ENCODE results near the gene PCIF1.
A peak's percentile ranks its signal among the peaks of the same experiment; 100 is the strongest.

PCIF1 gene

DNA sequence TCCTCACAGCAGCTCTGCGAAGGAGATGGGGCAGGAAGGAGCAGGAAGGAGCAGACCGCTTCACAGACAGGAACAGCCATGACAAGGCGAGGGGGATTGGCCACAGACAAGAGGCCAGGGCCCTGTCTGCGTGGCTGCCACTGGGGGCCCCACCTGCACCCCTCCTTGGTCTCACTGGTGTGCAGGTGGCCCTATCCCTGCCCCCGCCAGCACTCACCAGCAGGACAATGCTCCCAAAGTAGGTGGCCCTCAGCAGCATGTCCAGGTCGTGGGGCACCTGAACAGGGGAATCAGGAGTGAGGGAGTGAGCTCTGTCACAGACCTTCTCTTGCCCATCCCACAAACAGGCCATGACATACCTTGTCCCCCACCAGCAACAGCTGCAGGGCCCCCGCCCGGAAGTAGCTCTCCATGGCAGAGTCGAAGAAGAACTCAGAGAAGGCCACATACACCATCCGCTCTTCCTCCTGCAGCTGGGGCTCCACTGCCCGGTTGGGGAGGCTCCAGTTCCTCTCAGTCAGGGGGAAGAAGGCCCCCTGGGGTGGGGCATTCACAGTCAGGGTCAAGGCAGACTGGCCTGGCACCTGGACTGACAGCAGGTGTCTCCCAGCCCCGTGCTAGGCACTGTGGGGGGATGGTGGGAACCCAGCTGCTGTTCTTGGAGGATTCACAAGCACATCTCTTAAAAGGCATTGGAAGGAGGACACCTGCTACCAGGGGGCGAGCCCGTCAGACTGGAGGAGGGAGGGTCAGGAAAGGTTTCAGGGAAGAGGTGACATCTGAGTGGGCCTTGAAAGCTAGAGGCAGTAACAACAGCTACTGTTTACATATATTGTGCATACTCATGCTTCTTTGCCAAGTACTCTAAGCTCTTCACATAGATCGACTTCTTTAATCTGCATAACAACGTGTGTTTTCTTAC lies 29.6 kb upstream of the PCIF1 start:
- DNase-seq (ENCODE audit: low read depth): peak; percentile 44

GRCh38 chr20:45905505-45906079 lies 28.9 kb upstream of the PCIF1 start:
- DNase-seq (ENCODE audit: low read depth): peak; percentile 100

DNA sequence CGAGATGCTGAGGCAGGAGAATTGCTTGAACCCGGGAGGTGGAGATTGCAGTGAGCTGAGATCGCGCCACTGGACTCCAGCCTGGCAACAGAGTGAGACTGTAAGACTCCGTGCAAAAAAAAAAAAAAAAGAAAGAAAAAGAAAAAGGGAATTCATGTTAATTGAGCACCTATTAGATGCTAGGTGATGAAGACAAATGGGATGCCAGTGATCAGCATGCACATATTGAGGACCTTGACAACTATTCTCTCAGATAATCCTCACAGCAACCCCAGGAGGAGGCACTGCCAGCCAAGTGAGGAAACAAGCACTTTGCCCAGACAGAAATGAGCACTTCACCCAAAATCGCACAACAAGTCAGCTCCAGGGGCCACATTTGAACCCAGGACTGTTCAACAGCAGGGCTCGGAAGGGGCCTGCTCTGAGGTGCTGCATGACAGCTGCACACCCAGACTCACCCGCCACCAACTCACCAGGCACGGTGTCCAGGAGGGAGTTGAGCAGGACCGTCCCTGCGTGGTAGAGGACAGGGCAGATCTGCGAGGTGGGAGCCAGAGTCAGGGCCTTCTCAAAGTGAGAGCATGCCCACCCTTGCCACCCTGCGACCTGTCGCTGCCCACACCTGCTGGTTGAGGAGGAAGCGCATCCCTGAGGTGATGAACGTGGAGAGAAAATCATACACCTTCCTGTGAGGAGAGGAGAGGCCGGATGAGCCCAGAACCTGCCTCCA lies 27.1 kb upstream of the PCIF1 start:
- DNase-seq (ENCODE audit: low read depth): no peak

DNA sequence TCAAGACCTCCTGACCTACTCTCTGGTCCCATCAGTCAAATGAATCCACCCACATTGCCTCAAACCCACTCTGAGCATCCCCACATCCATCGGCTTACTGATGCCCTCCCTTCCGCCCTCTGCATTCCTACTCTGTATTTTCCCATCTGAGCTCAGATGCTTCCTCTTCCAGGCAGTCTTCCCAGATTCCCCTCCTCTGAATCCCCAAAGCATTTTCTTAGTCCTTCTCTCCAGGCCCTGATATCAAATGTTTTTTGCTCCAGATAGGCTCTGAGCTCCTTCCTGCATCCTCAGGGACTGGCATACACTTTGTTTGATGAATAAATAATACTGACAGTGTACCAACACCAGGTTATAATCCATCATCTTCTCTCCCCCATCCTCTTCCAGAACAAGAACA lies 26.4 kb upstream of the PCIF1 start:
- DNase-seq (ENCODE audit: low read depth): no peak

GRCh38 chr20:45909336-45909808 lies 25.1 kb upstream of the PCIF1 start:
- DNase-seq (ENCODE audit: low read depth): no peak

DNA sequence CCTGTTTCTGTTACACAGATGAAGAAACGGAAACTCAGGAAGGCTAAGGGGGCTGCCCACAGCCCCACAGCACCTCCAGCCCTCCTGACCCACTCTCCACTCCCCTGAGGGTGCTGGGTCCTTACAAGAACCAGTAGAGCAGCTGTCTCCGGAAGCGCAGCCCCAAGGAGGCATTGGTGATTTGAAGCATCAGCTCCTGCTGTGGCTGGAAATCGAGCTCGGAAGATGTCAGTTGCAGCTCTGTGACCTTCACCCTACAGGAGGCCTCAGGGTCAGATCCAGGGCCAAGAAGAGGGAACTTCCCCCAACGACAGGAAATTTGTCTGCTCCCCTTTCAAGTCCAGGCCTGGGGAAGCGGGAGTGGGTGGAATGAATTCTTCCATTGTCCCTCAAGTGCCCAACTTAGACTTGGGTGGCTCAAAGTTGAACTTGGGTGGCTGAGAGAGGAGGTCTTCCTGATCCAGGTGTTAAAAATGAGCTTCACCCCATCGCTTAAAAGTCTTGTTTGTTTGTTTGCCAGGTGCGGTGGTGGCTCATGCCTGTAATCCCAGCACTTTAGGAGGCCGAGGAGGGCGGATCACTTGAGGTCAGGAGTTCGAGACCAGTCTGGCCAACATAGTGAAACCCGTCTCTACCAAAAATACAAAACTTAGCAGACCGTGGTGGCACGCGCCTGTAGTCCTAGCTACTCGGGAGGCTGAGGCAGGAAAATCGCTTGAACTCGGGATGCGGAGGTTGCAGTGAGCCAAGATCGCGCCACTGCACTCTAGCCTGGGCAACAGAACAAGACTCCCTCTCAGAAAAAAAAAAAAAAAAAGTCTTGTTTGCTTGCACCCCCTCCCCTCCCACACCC lies 24.4 kb upstream of the PCIF1 start:
- no peak for DNase-seq (ENCODE audit: low read depth)

- peak; percentile 100 for DNase-seq (ENCODE audit: low read depth)
Observed at GRCh38 chr20:45910670-45911485, 23.6 kb upstream of the PCIF1 start.

- DNase-seq (ENCODE audit: low read depth): peak; percentile 63
Observed at GRCh38 chr20:45911486-45912343, 22.8 kb upstream of the PCIF1 start, which contains the start of gene PLTP. Gene PLTP, minus strand, starts transcription at chr20:45912155. Its CDS starts 703 bp downstream, at chr20:45911452.

- DNase-seq (ENCODE audit: low read depth): no peak
Observed at GRCh38 chr20:45912344-45912682, 22.2 kb upstream of the PCIF1 start.

DNA sequence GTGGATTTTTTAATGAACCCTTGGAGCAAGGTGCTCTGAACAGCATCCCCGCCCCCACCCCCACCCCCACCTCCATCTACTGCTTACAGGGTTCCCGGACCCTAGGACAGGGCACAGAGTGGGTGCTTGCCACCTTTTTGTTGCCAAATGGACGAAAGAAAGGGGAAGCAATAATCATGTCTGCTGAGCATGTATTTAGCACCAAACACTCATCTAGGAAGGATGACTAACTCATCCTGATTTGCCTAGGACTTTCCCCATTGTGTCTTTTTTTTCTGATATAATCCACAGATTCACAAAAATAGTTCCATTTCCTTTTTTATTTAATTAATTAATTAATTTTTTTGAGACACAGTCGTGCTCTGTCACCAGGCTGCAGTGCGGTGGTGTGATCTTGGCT lies 21.4 kb upstream of the PCIF1 start:
- peak; percentile 54 for DNase-seq (ENCODE audit: low read depth)

DNA sequence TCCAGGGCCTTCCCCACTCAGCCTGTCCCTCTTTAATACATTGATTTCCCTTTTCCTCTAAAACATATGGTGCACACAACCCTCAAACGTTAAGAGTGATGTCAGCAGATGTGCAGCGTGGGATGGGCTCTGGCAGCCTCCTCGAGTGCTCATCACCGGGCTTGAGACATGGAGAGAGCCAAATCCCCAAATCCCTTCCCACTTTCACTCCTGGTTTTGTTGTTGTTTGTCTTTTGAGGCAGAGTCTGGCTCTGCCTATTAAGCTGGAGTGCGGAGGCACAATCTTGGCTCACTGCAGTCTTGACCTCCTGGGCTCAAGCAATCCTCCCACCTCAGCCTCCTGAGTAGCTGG lies 16.7 kb upstream of the PCIF1 start:
- no peak for DNase-seq (ENCODE audit: low read depth)

GRCh38 chr20:45918182-45918737 lies 16.2 kb upstream of the PCIF1 start:
- no peak for DNase-seq (ENCODE audit: low read depth)

- DNase-seq (ENCODE audit: low read depth): no peak
Observed at GRCh38 chr20:45918779-45919537, 15.5 kb upstream of the PCIF1 start.

DNA sequence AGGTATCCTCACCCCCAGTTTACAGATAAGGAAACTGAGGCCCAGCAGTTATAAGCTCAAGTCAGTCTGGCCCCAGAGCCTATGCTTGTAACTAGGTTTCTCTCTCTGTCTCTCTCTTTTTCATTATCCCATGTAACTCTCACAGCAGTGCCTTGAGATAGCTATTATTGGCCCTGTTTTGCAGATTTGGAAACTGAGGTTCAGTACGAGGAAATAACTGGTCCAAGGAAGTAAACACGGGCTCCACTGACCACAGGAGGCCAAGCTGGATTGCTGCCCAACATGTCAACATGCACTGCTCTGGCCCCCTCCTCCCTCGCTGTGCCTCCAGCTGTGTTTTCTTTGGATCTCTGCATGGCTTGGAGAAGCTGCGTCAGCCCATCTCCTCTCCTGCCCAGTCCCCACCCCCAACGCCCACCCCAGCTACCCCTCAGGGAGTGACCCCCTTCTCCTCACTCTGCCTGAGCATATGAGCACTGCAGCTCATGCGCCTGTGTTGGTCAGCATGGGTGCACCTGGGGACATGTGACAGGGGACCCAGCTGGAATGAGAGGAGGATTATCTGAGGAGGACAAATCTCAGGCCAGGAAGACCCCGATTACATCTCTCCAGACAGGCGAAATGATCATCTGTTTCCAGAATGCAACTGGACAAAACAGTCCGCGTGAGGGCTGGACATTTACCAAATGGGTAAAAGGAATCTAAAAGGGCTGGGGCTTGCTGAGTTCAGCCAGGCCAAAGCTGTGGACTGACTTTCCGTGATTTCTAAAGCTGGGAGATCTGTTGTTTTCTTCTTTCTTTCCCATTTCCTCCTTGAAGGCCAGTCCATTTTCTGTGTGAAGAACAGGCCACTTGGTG lies 14.7 kb upstream of the PCIF1 start:
- DNase-seq (ENCODE audit: low read depth): no peak

DNA sequence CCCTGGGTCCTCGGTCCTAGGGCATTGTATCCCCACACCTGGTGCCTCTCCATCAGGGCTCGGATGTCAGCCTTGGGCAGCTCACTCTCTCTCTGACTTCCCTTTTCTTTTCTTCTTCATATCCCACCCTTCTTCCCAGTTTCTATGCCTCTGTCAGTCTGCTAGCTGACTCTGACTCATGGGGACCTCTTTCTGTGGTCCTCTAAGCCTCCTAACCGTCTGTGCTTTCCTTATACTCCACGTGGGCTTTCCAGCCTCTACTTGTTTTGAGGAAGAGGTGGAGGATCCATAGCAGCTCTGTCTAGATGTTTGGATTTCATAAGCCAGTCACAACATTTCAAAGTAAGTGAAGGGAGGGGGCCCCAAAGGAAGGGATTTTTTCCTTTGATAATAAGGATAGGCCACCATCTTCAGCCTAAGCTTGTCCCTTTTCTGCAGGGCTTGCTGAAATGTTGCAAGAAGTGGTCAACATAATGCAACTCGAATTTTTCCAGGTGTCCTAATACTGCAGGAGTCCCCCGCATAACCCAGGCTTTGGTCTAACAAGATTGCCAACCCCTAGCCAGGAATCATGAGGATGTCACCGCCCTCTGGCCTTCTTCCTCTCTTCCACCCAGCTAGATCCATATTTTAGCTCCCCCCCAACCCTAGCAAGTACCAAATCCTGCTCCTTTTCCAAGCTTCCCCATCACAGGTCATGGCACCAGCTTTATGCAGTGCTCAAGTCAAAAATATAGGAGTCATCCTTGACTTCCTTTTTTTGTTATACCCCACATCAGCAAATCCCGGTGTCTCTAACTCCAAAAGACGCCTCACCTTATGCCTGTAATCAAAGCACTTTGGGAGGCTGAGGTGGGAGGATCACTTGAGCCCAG lies 13.8 kb upstream of the PCIF1 start:
- DNase-seq (ENCODE audit: low read depth): no peak

DNA sequence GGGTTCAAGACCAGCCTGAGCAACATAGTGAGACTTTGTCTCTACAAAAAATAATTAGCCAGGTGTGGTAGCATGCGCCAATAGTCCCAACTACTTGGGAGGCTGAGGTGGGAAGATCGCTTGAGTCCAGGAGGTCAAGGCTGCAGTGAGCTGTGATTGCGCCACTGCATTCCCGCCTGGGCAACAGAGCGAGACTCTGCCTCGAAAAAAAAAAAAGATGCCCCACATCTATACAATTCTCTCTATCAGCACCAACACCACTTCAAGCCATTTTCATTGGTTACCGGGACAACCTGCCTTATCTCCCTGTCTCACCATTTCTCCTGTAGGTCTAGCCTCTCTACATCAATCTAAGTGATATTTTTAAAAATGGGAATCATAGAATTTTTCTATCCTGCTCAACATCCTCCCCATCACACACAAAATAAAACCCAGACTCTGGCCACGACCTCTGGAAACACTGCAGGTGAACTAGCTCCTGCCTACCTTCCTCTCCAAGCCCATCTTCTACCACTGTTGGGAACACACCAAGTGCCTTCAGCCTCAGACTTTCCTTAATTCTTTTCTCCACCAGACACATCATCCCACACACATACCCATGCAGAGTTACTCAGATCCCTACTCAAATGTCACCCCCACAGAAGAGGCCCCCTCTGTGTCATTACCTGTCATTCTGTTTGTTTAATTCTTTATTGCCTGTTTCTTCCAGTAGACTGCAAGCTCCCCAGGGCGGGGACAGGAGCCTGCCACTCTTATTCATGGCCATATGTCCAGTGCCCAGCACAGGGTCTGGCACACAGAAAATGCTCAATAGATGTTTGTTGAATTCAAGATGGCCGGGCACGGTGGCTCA lies 12.9 kb upstream of the PCIF1 start:
- DNase-seq (ENCODE audit: low read depth): no peak

All from ELR (cell line).